Ovary (tissue), 3 donors: Measurements from ENCODE around the gene MZT2B.
"Not testable (repeated sequence)": the region's sequence is repeated elsewhere in the genome, so short reads cannot be mapped to it uniquely, and the experiment has no call there.

ENCODE experiments used
- CTCF ChIP-seq, 3 donors: fragments of 450-650 bp in 2 of 3; fragments of 200-600 bp in 1 of 3; IDR thresholded peaks; one replicate each; pipeline versions ENCODE4 v1.5.1 to v1.8.0; 2016 to 2022; ENCODE audit warnings: antibody characterized with exemption in 3 of 3, mild to moderate bottlenecking in 1 of 3
- EP300 ChIP-seq: sonication (generic); formaldehyde crosslinking; IDR thresholded peaks from one replicate; pipeline ENCODE4 v1.6.1; 2017; ENCODE audit warnings: antibody characterized with exemption
- POLR2A ChIP-seq: fragments of 450-650 bp; IDR thresholded peaks from one replicate; pipeline ENCODE4 v1.6.1; 2017; ENCODE audit warnings: antibody characterized with exemption, mild to moderate bottlenecking, moderate library complexity
- donor health status: DM: no; HTN: no; CAD: no.

GRCh38 chr2:130143266-130144039, 38.6 kb upstream of the MZT2B start:
- TF ChIP-seq CTCF (IDR thresholded peaks at IDR 0.05); POLR2A; EP300: not testable (repeated sequence)
